ENCODE measurements around the gene DMRTA2.

DMRTA2 gene

DNA sequence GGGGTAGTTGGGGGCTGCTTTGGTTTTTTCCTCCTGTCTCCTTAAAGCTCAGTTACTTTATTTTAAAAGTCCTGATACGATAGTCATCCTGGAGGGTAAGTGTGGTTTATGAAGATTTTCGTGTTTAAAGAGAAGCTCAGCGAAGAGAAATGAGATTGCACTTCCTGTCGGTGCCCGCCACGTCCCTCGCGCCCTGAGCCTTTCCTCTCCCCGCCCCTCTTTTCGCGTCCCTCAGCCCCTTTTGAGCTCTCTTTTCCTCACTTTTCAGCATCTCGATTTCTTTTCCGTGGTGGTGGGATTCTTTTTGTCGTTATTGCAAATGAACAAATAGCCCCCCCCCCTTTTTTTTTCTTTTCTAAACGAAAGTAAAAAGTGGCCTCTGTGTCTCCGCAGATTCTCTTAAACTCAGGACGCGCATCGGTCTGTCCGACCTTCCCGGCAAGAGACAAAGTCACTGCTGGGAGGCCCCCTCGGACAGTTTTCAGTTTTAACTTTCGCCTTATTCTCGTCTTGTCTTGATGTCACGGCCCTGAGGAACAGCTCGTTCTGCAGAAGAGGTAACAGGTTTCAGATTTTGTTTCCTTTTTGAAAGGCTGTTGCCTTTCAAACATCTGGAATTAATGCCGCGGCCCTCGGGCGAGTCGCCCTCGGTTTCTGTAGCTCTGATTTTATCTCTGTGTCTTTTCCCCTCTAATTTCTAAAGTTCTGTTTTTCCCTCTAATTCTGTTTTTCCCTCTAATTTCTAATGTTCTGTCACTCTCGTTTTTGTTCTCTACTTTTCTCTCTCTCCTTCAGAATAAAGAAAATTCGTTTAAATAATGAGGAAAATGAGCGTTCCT is 1.0 kb upstream of the DMRTA2 start:
- no peak for DNase-seq (ENCODE audit: low read depth in 2 of 2)

DNA sequence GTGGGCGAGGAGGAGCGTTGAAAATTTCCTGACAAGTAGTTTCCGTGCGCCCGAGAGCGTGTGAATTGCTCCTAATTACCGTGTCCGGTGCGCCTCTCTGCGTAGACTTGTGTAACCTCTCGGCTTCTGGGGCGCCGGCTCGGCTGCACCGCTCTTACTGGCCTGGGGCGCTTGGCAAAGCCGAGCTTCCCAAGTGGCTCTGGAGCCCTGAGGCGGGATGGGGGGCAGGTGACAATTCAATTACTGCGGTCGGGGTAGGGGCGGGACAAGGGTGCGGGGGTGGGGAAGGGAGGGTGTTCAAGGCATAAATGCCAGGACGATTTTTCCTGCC is 392 bp upstream of the DMRTA2 start:
- no peak for DNase-seq (ENCODE audit: low read depth in 2 of 2)

DNA sequence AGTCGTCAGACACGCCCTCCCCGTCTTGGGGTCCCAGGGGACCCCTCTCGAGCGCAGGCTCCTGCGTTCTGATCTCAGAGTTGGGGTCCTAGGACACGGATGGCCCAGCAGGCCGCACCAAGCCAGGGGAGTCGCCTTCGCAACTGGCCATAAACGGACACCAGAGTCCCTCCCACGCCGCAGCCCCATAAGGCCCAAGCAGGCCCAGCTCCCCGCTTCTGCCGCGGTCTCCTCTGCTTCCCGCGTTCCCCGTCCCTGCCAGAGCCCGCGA is 633 bp downstream of the DMRTA2 start:
- DNase-seq (ENCODE audit: low read depth in 2 of 2) = no peak

DNA sequence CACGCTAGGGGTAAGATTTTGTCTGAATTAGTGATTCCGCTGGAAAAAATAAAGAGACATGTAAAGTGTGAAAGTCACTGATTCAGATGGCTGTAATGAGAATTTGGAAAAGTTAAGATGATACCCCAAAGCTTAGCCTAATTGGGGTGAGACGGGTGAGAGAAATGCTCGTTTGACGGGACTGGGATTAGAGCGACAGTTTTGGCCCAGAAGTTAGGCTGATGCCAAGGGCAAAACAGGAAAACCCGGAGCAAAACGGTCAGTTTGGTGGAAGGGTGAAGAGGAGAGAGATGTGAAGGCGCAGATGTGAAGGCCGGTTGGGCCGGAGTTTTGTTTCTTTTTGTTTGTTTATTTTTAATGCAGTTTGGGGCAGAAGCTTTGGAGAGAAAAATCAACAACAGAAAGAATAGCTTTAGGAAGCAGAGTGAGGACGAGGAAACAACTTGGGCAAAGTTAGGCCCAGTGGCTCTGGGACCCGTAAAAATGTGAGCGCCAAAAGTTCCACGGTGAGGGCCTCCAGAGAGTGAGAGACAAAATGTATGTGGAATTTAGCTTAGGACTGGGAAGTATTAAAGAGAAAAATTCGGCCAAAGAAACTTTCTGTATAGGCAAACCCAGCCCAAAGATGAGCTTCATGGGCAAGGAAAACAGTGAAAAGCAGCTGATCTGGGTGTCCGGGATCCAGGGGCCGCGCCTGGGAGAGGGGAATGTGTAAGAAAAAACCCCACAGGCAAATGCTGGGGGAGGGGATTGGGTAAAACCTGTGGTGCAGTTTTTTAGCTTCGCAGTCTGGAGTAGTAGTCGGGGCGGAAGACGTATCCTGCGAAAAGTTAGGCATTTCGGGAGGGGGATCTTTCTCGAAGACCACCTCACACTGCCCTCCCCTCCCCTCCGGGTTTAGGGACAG is 1.2 kb downstream of the DMRTA2 start:
- no peak for DNase-seq (ENCODE audit: low read depth in 2 of 2)

GRCh38 chr1:50421366-50421748 is 1.9 kb downstream of the DMRTA2 start:
- DNase-seq (ENCODE audit: low read depth in 2 of 2) = no peak

- no peak for DNase-seq (ENCODE audit: low read depth in 2 of 2)
Observed at GRCh38 chr1:50420689-50421365, 2.4 kb downstream of the DMRTA2 start.

DNA sequence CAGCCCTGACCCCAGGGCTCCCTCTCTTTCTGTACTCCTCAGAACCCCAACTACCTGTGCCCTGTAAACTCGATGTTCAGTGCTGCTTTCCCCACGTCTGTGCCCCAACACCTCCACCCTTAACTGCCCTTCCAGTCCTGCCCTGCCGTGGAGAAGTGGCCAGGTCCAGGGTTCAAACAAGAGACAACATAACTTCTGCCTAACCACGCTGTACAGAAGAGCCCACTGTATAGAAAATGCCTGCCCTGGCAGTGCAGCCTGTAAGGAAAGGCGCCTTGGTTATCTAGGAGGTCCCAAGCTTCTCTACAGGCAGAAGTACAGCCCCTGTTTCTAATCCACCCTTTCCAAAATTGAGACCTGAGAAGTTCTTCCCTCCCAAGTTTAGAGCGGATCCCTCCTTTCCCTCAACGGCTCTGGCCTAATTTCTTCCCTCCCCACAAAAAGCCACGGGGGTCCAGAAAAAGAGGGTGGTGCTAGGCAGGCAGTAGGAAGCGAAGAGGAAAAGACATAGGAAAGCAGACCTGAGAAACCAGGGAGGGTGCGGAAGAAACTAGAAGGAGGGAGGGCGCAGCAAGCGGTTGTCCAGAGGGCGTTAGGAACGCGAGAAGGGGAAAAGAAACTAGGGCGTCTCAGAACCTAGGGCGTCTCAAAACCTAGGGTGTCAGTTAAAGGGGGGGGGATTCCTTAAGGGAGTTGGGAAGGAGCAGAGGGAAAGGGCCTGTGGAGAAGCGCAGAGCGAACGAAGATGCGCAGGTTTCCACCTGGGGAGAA is 3.2 kb downstream of the DMRTA2 start:
- DNase-seq (ENCODE audit: low read depth in 2 of 2) = no peak

- no peak for DNase-seq (ENCODE audit: low read depth in 2 of 2)
Observed at GRCh38 chr1:50419192-50419906, 3.9 kb downstream of the DMRTA2 start.

GRCh38 chr1:50418600-50419109 is 4.6 kb downstream of the DMRTA2 start:
- no peak for DNase-seq (ENCODE audit: low read depth in 2 of 2)

- no peak for DNase-seq (ENCODE audit: low read depth in 2 of 2)
Observed at GRCh38 chr1:50417946-50418599, 5.2 kb downstream of the DMRTA2 start.

DNA sequence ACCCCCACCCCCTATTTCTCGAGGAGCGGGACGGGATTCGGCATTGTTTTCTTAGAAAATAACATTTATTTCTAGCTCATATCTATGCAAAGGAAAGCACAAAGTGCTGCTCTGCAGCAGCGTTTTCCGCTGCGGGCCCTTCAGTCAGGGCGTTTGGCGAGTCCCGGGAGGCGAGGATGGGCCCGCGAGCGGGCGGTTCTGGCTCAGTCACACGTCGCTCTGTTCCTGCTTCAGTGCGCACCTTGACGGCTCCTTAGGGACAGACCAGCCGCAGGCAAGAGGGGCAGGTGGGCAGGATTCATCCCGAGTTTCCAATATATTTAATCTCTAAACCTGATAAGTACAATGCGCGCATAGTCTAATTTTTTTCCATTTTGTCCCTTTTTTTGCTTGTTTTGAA is 5.7 kb downstream of the DMRTA2 start:
- DNase-seq (ENCODE audit: low read depth in 2 of 2) = no peak

DNA sequence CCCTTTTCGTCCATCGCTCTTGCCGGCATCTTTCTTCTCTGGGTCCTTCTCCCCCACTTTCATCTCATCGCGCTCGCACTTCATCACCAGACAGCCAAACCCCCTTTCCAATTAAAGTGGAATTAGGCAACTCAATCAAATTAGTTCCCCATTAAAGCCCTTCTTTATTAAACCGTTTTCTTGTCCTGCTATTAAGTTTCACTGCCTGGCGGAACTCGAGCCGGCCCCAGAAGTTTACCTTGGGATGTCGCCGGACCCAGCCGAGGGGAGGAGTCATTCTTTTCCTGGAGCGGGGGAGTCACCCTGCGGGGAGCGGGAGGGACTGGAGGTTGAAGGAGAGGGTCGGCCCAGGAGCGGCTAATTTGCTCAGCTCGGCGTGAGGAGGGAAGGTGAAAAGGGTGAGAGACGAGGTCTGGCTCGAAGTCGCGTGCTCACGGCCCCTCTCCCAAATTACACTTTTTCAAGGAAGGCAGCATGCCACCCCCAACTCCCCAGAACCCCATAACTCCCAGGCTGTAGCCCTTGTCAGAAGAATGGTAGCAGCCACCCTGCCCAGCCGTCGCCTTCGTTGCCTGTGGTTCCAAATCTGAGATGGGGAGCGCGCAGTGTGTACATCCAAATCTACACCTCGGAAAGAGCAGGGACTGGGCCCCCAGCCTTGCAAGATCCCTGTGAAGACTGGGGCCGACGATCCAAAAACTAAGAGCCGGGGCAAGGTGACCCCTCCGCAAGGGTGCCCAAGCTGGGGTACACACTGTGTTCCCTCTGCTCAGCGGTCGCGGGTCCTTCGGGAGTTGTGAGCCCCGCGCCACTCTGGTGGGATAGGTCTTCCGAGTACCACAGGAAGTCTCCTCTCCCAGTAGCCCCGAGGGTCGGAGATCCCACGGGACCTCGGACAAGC is 6.4 kb downstream of the DMRTA2 start:
- DNase-seq (ENCODE audit: low read depth in 2 of 2) = no peak

DNA sequence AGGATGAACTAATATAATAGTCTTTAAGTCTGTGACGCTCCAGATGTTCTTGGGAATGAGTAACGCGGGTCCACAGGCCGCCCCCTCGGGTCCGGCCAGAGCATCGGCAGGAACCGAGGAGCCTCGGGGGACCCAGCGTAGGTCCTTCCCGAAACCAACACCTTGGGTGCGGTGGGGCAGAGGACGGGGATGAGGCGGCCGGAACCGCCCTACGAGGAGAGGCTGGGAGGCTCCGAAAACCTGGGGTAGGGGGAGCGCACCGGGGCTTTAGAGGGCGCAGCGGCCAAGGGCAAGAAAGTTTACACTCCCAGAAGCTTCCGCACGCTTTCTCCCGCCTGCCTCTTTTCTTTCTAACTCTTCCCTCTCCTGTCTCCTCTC is 7.1 kb downstream of the DMRTA2 start:
- no peak for DNase-seq (ENCODE audit: low read depth in 2 of 2)

- DNase-seq (ENCODE audit: low read depth in 2 of 2) = no peak
Observed at GRCh38 chr1:50415235-50416149, 7.8 kb downstream of the DMRTA2 start.

DNA sequence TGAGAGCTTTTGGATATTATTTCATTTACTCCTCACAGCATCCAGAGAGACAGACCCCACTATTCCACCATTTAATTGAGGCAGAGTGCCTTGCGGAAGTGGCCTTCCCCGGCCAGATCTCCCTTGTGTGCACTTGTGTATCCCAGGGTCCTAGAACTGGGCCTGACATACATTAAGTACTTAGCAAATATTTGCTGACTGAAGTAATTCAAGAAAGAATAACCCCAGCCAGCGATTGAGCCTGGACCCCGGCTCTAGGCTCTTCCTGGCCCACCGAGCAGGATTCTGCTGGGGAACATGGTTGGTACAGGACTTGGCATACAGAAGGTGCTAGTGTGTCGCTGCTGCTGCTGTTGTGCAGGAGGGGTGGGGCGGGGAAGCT is 8.4 kb downstream of the DMRTA2 start:
- DNase-seq (ENCODE audit: low read depth in 2 of 2) = no peak

- no peak for DNase-seq (ENCODE audit: low read depth in 2 of 2)
Observed at GRCh38 chr1:50412813-50413476, 10.3 kb downstream of the DMRTA2 start.

GRCh38 chr1:50405814-50406213 is 17.4 kb downstream of the DMRTA2 start:
- no peak for DNase-seq (ENCODE audit: low read depth in 2 of 2)

DNA sequence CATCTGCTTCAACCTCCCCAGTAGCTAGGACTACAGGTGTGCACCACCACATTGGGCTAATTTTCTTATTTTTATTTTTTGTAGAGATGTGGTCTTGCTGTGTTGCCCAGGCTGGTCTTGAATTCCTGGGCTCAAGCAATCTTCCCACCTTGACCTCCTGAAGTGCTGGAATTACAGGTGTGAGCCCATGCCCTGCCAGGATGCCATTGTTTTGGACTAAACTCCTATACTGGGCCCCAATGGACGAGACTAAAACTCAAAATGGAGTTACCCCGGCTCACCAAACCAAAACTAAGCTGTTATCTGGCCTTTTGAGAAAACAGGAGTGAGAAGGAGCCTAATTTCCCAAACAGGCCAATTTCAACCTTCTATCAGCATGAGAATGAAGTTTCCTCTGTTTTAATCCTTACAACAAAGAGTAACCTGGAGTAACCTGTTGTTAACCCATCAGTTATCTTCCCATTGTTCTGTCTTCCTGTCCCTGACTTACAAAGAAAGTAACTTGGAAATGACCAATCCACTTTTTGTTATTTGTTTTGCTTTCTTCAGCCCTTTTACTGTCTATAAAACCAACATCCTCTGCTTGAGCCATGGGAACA is 29.6 kb downstream of the DMRTA2 start:
- no peak for DNase-seq (ENCODE audit: low read depth in 2 of 2)

Data from stimulated activated CD8-positive, alpha-beta memory T cell treated with anti-CD3 and anti-CD28 coated beads, Interleukin-7, amount 100 ng/mL, for 4 hours (primary cell).